HG03460 (cell line): ENCODE results near the gene TMEM43.

Experiments used
- ATAC-seq: cut with Tn5 transposase; IDR thresholded peaks from one replicate; pipeline ENCODE4 v1.9.1; 2021; ENCODE audit not compliant: unreplicated experiment

TMEM43 gene

DNA sequence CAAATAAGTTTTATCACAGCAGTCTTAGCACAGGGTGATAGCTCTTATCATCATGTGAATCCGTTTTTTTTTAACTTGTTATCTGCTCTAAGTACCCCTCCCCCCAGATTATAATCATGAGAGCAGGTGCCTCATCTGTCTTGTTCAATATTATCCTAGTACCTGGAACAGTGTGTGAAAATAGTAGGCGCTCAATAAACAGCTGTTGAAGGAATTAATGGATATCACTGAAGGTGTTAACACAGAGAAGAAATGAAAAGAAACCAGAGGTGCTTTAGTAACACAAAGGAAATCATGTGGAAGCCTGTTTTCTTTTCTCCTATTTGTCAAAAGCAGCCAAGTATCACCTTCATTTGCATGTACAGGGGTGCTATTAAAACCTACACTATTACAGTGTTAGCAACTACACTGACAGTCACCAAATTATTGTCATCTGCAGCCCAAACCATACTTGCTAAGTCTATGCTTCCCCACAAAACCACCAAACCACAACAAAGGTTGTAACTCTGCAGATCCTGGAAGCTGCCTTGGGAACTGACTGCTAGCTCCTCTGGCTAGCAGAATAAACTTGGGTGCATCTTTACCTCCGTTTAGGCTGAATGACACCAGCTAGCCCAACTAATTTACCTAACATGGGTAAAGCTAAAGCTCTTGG is 50.7 kb downstream of the TMEM43 start:
- ATAC-seq, result peak; percentile 18

DNA sequence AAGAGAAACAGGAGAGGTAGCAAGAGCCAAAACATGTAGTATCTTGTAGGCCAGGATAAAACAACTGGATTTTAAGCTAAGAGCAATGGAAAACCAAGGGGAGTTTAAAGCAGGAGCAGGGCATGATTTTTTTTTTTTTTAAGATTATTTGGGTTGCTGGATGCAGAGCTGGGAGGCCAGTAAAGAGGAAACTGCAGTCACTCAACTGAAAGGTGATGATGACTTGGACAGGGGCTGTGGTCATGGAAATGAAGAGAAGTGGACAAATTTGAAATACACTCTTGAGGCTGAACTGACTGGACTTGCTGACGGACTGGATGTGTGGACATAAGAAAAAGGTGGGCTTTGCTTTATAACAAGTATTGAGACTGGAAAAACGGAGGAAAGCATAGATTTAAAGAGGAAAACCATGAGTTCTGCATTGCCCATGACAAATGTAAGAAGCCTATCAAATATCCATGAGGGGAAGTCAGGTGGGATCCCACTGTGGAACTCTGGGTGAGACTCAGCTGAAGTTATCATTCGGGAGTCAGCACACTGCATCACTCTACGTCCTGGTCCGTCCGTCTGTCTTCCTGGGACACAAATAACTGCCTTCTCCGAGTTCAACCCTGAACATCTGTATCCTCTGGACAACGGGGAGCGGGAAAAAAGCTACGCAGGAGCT is 52.9 kb downstream of the TMEM43 start:
- ATAC-seq, result peak; percentile 1

DNA sequence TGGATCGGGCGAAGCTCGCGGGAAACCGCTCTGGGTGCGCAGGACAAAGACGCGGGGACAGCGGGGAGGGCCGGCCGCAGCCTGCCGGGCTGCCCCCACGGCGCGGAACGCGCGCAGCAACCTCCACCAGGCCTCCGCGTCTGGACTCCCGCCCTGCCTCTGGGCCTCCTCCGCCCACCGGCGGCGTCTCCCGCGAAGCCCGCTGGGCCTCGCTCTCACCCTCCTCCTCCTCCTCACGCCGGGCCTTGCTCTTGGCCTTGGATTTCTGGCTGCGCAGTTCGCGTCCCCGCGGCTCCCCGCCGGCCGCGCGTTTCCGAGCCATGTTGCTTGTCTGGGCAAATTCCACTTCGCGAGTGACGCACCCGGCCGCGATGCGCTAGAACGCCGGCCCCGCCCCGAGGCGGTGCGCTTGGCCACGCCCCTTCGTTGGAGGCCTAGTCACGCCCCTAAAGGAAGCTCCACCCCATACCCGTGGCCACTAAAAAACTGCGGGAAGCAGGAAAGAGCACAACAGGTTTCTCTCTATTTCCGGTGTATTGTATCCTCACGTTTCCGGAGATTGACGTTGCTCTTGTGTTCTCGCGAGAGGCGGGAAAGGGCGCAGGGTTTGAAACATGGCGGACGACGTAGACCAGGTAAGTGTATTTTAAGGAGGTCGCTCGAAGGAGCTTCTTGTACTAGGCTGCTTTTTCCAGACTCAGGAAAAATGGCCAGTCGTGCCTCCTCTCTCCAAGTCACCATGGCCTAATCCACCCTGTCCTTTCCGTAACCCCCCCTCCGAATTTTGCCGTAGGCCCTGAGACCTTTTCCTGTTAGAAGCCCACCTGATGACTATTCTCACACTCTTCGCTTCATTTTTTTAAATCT is 53.6 kb downstream of the TMEM43 start, which contains the start of the genes LSM3 and XPC:
Gene LSM3 (plus strand): TSS at position 571 of the 867 bp plus-strand sequence. CDS start 44 bp downstream, at position 615.
Gene XPC (minus strand): TSS at position 355 of the 867 bp plus-strand sequence. CDS start 33 bp downstream, at position 322.
- peak; percentile 92 for ATAC-seq

DNA sequence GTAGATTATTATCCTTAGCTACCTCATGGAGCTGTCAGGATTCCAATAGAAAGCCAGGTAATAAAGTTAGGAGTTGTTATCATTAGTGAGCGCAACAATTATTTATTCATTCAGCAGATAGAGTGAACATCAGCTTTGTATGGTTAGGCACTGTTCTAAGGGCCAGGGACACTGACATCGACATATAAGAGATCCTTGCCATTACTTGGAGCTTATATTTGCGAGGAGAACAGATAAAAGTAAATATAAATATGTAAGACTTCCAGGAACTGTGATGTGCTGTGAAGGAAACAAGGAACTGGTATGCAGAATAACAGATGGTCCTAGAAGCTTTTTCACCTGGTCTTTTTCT is 54.2 kb downstream of the TMEM43 start:
- no peak for ATAC-seq

DNA sequence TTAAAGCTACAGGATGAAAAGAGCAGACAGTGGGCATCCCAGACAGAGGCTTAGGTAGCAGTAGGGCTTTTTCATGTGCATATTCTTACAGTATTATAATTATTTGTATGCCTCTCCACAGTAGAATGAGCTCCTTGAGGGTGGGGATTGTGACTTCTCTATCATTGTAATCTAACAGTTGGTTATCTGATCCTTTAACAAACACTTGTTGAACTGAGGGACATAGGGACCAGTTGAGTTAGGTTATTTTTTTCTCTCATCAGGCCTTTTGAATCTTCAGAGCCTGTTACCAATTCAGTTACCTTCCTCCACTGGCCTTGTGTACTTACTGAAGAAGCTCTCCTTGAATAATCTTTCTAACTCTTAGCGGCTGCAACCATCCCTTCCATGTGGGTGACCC is 54.9 kb downstream of the TMEM43 start:
- ATAC-seq, result no peak

DNA sequence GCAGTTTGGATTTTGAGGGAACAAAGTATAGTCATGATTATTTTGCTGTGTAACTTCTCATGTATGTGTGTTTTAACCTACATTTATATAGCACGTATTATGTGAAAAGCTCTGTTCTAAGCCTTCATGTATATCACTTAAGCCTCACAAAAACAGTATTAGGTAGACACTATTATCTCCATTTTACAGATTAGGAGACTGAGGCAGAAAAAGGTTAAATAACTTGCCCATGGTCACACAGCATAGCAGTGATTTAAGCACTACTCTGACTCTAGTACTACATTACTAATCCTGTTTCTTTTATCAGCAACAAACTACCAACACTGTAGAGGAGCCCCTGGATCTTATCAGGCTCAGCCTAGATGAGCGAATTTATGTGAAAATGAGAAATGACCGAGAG is 56.4 kb downstream of the TMEM43 start:
- ATAC-seq, result no peak

DNA sequence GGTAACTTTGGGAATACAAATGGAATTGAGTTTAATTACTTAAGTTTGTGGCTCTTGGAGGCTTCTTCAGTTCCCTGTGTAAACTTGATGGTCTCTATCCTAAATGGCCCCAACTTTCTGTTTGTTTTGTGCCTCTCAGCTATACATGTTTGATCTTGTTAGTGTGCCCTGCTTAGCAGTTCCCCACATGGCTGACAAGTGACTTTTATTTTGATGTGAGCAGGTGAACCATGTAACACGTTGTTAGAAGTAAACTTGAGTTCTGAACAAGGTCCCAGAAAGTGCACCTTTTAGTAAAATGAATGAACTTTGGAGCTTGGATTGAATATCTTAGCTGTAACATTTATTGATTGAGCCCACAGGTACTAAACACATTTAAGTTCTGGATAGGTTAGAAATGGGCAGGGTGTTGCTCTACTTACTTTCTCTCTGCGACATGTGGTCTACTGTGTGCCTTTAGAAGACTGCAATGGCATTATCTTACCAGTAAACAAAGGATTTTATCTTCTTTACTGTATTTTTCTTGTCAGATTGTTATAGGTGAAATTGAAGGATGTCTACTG is 58.2 kb downstream of the TMEM43 start:
- no peak for ATAC-seq

DNA sequence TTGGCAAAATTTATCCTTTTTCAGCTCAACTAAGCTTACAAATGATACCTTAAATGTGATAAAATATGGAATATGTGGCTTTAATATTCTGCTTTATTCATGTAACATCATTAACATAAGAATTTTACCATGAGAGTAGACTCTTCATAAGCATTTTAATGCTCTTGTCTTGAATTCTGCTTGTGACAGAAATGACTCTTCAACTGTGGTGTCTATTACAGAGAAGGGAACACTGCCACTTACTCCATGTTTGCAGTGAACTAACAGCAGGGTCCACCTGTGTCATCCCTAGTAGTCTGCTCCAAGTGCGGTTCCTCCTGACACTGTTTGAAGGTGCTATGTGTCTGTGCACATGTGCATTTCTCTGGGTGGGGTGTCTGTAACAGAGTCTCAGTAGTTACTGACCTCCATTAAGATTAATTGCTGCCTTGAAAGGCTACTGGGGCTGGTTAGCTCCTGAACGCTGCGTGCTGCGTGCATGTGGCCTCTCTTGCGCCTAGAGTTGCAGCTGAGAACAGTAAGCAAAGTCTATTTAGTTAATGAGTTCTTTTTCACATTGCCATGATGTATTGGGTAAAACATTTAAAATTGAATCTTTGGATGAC is 62.1 kb downstream of the TMEM43 start:
- ATAC-seq, result no peak

DNA sequence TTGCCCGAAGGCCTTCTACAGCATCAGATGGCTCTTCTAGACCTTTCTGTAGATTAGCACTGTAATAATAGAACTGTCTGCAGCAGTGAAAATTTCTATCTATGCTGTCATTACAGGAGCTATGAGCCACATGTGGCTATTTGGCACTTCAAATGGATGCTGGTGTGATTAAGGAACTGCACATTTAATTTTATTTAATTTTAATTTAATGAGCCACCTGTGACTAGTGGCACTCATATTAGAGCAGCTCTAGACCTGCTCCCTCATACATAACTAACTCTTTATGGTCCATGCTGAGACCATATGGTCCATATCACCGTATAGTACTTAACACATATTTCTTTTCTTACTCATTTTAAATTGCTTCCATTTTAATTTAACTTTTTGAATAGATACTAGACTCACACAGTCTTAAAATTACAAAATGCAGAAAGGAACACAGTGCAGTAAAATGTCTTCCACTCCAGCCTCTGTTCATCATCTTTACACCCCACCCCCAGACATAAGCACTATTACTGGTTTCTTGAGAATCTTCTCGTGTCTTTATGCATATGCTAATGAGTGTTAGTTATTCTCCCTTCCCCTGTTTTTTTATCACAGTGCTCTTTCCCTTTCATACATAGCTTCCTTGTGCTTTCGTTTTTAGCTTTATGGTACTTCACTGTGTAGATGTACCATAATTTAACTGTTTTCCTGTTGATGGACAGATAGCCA is 63.3 kb downstream of the TMEM43 start:
- ATAC-seq, result no peak
